Stomach (tissue), 4 donors: Measurements from ENCODE around the gene KIF21A.

Experiments
- EP300 ChIP-seq: sonication (generic); formaldehyde crosslinking; IDR thresholded peaks from one replicate; pipeline ENCODE4 v1.6.1; 2017; ENCODE audit warnings: antibody characterized with exemption
- POLR2AphosphoS5 ChIP-seq, 3 donors: sonication (generic); formaldehyde crosslinking; IDR thresholded peaks; one replicate each; pipeline ENCODE4 v1.6.1; 2016; ENCODE audit warnings: antibody characterized with exemption in 3 of 3
- TF ChIP-seq, protein P1 (sequence below), 7 experiments: fragments of 450-650 bp in 4 of 7; fragments of 200-600 bp in 3 of 7; sonication (generic) in 3 of 7; IDR thresholded peaks; one replicate each; pipeline ENCODE4 v1.5.1; 2016 to 2019; ENCODE audit warnings: antibody characterized with exemption in 7 of 7, control low read depth in 2 of 7, mild to moderate bottlenecking in 1 of 7

DNA sequence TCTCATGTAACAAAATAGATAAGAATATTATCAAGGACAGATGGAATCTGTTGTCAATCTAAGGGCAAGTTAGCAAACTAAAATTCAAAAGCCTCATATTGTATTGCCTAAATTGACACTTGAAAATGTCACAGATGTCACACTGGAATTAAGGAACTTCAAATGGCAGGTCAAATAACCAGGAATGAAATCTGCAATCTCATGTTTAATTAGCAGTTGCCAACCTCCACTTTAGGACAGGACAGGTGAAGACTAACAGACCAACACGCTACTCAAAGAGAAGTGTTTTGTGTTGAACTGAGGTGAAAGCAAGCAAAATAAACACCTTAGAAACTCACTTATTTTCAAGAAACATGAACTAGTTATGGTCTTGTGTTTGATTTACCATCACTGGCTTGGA lies 11.1 kb downstream of the KIF21A start:
- TF ChIP-seq EP300 (no peak), POLR2AphosphoS5 (IDR thresholded peaks at IDR 0.05) (no peak)
- TF ChIP-seq, protein P1, sequence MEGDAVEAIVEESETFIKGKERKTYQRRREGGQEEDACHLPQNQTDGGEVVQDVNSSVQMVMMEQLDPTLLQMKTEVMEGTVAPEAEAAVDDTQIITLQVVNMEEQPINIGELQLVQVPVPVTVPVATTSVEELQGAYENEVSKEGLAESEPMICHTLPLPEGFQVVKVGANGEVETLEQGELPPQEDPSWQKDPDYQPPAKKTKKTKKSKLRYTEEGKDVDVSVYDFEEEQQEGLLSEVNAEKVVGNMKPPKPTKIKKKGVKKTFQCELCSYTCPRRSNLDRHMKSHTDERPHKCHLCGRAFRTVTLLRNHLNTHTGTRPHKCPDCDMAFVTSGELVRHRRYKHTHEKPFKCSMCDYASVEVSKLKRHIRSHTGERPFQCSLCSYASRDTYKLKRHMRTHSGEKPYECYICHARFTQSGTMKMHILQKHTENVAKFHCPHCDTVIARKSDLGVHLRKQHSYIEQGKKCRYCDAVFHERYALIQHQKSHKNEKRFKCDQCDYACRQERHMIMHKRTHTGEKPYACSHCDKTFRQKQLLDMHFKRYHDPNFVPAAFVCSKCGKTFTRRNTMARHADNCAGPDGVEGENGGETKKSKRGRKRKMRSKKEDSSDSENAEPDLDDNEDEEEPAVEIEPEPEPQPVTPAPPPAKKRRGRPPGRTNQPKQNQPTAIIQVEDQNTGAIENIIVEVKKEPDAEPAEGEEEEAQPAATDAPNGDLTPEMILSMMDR (IDR thresholded peaks at IDR 0.05) = no peak
